ENCODE measurements around the gene CERS1.
"Not testable (repeated sequence)": the region's sequence is repeated elsewhere in the genome, so short reads cannot be mapped to it uniquely, and the experiment has no call there.

The CERS1 gene

GRCh38 chr19:18921593-18921992, 25.6 kb upstream of the CERS1 start:
- no peak for DNase-seq (ENCODE audit: low read depth, low spot score)
- TF ChIP-seq, protein P1, sequence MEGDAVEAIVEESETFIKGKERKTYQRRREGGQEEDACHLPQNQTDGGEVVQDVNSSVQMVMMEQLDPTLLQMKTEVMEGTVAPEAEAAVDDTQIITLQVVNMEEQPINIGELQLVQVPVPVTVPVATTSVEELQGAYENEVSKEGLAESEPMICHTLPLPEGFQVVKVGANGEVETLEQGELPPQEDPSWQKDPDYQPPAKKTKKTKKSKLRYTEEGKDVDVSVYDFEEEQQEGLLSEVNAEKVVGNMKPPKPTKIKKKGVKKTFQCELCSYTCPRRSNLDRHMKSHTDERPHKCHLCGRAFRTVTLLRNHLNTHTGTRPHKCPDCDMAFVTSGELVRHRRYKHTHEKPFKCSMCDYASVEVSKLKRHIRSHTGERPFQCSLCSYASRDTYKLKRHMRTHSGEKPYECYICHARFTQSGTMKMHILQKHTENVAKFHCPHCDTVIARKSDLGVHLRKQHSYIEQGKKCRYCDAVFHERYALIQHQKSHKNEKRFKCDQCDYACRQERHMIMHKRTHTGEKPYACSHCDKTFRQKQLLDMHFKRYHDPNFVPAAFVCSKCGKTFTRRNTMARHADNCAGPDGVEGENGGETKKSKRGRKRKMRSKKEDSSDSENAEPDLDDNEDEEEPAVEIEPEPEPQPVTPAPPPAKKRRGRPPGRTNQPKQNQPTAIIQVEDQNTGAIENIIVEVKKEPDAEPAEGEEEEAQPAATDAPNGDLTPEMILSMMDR (IDR thresholded peaks at IDR 0.05; ENCODE audit: insufficient read depth, low read length, missing control alignments), result no peak
- CTCF ChIA-PET, result interaction anchor here (0.6 to 0.9 kb wide), 3 partner anchors 15 to 65 kb away, joined by 3 to 5 read pairs (median 4); no protein-coding TSS in a partner anchor
- POLR2A ChIA-PET, result no interaction called here
- no peak overlapping the region for H3K4me3 ChIP-seq (ENCODE audit: low read depth, low read length)

GRCh38 chr19:18920400-18920799, 24.4 kb upstream of the CERS1 start:
- ChIA-PET CTCF (interaction anchor here (1.0 kb wide), 1 partner anchor 67 kb away, joined by 5 read pairs; no protein-coding TSS in a partner anchor), POLR2A (interaction anchor here (0.8 kb wide), 1 partner anchor 66 kb away, joined by 3 read pairs; no protein-coding TSS in a partner anchor)

DNA sequence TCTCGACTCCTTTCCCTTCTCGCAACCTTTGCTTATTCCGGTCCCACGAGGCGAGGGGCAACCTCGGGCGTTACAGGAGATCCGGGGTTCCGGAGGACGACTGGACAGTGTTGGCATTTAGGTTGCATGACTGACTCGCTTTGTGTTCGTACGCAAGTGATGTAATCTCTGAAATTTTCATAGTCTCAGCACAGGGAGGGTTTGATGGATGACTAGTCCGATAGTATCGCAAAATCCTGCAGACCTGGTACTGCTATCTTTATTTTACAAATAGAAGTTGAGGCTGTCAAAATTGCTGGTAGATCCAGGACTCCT, 23.9 kb upstream of the CERS1 start:
- TF ChIP-seq, protein P1 (IDR thresholded peaks at IDR 0.05; ENCODE audit: insufficient read depth, low read length, missing control alignments), result no peak
- ChIA-PET POLR2A (interaction anchor here (0.8 to 1.3 kb wide), 4 partner anchors 9 to 362 kb away, joined by 3 to 10 read pairs (median 4); partner anchors contain the start of gene KXD1), CTCF (interaction anchor here (0.5 to 1.5 kb wide), 4 partner anchors 10 to 349 kb away, joined by 3 to 6 read pairs (median 6); no protein-coding TSS in a partner anchor)
- DNase-seq (ENCODE audit: low read depth, low spot score), result no peak
- H3K4me3 ChIP-seq (ENCODE audit: low read depth, low read length), result peak overlapping the region; percentile 100

More at GRCh38 chr19:18920400-18920799, 24.4 kb upstream of the CERS1 start:
- TF ChIP-seq, protein P1 (IDR thresholded peaks at IDR 0.05; ENCODE audit: insufficient read depth, low read length, missing control alignments), result no peak
- peak overlapping the region; percentile 100 for H3K4me3 ChIP-seq (ENCODE audit: low read depth, low read length)
- DNase-seq (ENCODE audit: low read depth, low spot score), result no peak

DNA sequence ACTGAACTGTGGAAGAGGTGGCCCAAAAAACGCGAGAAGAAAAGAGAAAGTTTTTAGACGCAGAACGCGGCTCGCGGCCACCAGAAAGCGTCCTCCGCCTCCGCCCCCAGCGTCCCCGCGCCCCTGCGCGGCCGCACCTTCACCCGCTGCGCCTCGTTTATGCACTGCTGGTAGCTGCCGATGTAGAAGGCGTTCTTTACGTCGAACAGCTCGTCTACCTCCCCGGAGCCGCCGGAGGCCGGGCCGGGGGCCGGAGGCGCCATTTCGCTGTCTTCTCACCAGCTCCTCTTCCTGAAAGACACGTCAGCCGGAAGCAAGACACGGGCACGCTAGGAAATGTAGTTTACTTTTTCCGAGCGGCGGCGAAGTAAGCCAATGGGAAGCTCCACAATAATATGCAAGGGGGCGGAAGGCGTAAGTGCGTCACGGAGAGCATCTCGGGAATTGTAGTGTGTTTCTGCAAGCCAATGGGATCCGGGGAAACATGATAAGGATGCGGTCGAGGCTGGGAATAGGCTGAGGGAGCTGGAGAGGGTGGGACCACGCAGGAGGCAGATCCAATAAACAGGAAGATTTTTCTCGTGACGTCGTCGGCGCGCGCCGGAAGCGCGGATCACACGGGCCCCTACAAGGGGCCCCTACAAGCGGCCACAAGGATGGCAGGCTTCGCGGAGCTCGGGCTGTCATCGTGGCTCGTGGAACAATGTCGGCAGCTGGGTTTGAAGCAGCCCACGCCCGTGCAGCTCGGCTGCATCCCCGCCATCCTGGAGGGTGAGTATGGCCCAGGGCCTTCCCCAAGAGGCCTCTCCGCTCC, 23.3 kb upstream of the CERS1 start, which contains the start of the genes COPE and DDX49:
Gene COPE (minus strand): TSS at position 302 of the 814 bp plus-strand sequence. CDS start 39 bp downstream, at position 263.
Gene DDX49 (plus strand): TSS at position 630 of the 814 bp plus-strand sequence. CDS start 27 bp downstream, at position 657.
- ChIA-PET CTCF (interaction anchor here (0.5 to 1.8 kb wide), 7 partner anchors 9 to 348 kb away, joined by 3 to 6 read pairs (median 4); no protein-coding TSS in a partner anchor), POLR2A (interaction anchor here (0.5 to 1.3 kb wide), 6 partner anchors 8 to 362 kb away, joined by 3 to 10 read pairs (median 4); partner anchors contain the start of gene KXD1)
- TF ChIP-seq, protein P1 (IDR thresholded peaks at IDR 0.05; ENCODE audit: insufficient read depth, low read length, missing control alignments), result no peak
- DNase-seq (ENCODE audit: low read depth, low spot score), result peak; percentile 99
- peak within 1 kb of the TSS; percentile 100 for H3K4me3 ChIP-seq (ENCODE audit: low read depth, low read length)

DNA sequence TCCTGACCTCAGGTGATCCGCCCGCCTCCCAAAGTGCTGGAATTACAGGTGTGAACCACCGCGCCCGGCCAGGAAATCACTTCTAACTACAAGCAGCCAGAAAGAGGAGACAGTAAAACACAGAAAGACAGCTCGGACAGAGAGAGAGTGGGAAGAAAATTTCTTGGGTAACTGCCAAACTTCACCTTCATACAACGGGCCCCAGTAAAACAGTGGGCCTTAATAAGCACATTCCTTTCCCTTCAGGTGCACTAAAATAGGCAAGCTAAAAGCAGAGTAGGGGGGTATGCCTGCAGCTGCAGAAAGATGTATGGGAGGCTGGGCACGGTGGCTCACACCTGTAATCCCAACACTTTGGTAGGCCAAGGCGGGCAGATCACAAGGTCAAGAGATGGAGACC, 21.6 kb upstream of the CERS1 start:
- POLR2A ChIA-PET; DNase-seq (ENCODE audit: low read depth, low spot score): not testable (repeated sequence)
- H3K4me3 ChIP-seq (ENCODE audit: low read depth, low read length), result peak overlapping the region; percentile 95
- CTCF ChIA-PET, result interaction anchor here (1.0 to 1.2 kb wide), 2 partner anchors 24 to 70 kb away, joined by 3 to 4 read pairs; partner anchors contain the start of gene HOMER3

DNA sequence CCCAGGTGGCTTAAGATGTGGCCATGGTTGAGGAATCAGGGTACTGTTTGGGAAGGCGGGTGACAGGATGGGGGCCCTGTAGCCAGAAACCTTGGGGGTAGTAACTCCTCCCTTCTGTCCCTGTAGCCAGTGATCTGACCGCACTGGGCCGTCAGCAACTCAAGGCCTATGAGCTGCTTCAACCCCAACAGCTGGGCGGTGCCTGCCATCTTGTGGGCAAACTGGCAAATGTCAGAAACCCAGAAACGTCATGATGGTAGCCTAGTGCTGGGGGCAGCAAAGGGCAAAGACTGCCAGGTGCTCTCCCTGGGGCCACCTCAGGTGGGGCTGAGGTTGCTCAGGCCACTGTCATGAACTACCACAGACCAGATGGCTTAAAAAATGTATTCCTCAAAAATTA, 19.7 kb upstream of the CERS1 start:
- POLR2A ChIA-PET, result no interaction called here
- no peak for DNase-seq (ENCODE audit: low read depth, low spot score)
- H3K4me3 ChIP-seq (ENCODE audit: low read depth, low read length), result no peak overlapping the region
- TF ChIP-seq, protein P1 (IDR thresholded peaks at IDR 0.05; ENCODE audit: insufficient read depth, low read length, missing control alignments), result peak; percentile 44
- CTCF ChIA-PET, result interaction anchor here (1.4 kb wide), 1 partner anchor 462 kb away, joined by 3 read pairs; no protein-coding TSS in a partner anchor

Measured in AG04449 (cell line).